ENCODE data around the gene FRAS1. TPM values are rescaled to one million over a fixed set of nuclear protein-coding genes. Genes with fewer than 3 reads are reported as not detected.
A peak's percentile ranks its signal among the peaks of the same experiment; 100 is the strongest.

Gene FRAS1
- total and polyA plus RNA-seq, 2 of the 8 experiments (the other 6 are each of a cell fraction or from before 2014, with no cell fraction given) = 38.5 to 109 TPM

- no peak for TF ChIP-seq NANOG (IDR thresholded peaks at IDR 0.05; ENCODE audit: insufficient read depth, low read depth, low read length, poor library complexity, severe bottlenecking)
- TF ChIP-seq RAD21 (IDR thresholded peaks at IDR 0.05 in 1 of 2, conservative IDR thresholded peaks at IDR 0.05 in 1 of 2; ENCODE audit: low read depth in 2 of 2, low read length in 2 of 2) = peak; percentile 56 to 68
- TF ChIP-seq KDM4A (IDR thresholded peaks at IDR 0.05; ENCODE audit: low read depth, low read length, severe bottlenecking) = no peak
- no peak for TF ChIP-seq FOSL1 (IDR thresholded peaks at IDR 0.05; ENCODE audit: insufficient read depth, low read depth, low read length)
Observed at GRCh38 chr4:78592088-78592783, 535.1 kb downstream of the FRAS1 start (continued).

Small RNA genes within 50 kb of the gene (small RNA-seq; reads per million reads assigned to genes)
- gene AC114801.3 (ENCODE audit: insufficient read depth) = not detected

Other genes with a start within 250 kb of the FRAS1 start
- gene CNOT6L, start 238.0 kb upstream of the FRAS1 start, total RNA-seq (2021; fragmentation: NEBNext Ultra II Directional; extraction: Animal tissue kit (Norgen Biotek cat#: 25700)) = 21.9 and 22.4 TPM in 2 replicates
- gene CNOT6L, start 238.0 kb upstream of the FRAS1 start, polyA plus RNA-seq (2011; rRNA removed) = 1.3 and 2.0 TPM in 2 replicates
- gene MRPL1, start 194.5 kb upstream of the FRAS1 start, total RNA-seq (2021; fragmentation: NEBNext Ultra II Directional; extraction: Animal tissue kit (Norgen Biotek cat#: 25700)) = 37.0 and 39.1 TPM in 2 replicates
- gene MRPL1, start 194.5 kb upstream of the FRAS1 start, polyA plus RNA-seq (2011; rRNA removed) = 4.9 and 9.6 TPM in 2 replicates

Data from H1 (cell line).